ENCODE results near the gene OOSP4A.
"Not testable (repeated sequence)": the region's sequence is repeated elsewhere in the genome, so short reads cannot be mapped to it uniquely, and the experiment has no call there.

Gene OOSP4A

DNA sequence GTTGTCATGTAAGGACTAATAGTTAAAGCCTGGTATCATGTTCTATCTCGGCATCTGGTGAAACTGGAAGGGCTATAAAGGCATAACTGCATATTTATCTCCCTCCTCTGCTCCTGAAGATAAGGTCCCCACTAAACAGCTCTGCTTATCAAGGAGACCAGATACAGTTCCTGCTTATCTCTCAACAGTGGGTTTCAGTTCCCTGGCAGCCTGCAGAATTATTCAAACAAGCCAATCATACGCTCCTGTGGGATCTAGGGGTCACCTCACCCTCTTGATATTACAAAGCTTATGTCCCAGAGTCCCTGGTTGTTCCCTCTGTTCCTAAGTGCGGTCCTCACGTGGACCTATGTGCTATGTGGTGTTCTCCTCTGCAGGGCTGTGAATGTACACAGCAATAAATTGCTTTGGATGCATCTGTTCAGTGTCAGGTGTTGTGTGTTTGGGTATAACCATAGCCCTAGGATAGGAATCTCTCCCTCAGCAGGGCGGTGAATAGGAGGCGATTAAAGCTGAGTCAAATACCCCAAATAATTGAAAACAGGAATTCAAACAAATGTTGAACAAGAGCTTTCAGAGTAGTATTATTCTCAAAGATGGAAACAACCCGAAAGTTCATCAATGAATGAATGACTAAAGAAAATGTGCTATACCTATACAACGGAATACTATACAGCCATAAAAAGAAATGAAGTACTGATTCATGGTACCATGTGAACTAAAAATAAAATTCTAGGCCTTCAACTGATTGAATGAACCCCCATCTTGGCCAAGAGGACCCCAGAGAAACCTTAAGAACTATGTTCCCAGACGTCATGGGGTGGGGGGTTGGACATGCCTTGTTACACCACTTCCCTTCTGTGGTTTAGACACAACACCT is 3.1 kb upstream of the OOSP4A start:
- DNase-seq = no peak
- H3K9me3 Mint-ChIP-seq = no peaks in the 10 kb centered on the region
- no peaks in the 10 kb centered on the region for H3K4me1 Mint-ChIP-seq
- CTCF ChIA-PET = no interaction called here
- H3K27me3 Mint-ChIP-seq = no peaks in the 10 kb centered on the region
- H3K4me3 Mint-ChIP-seq = no peak overlapping the region
- H3K27ac Mint-ChIP-seq = no peak overlapping the region
- no peaks in the 10 kb centered on the region for H3K36me3 Mint-ChIP-seq

DNA sequence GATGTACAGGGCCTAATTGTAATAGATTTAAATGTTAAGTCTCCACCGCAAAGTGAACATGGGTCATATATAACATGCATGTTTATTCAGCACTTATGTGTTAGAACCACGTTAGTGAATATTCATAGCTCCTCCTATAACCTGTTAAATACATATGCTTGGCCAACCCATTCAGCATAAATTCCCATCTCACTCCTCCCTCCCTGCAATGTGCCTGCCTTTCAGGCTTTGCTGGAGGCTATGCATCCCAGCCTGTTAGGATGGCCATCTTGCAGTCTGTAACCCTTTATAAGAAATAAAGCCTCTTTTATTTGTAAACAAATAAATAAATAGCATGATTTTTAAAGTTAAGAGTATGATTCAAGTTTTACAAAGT is 1.7 kb upstream of the OOSP4A start:
- Mint-ChIP-seq H3K9me3 (no peaks in the 10 kb centered on the region), H3K4me3 (no peak overlapping the region), H3K27ac (no peak overlapping the region), H3K27me3 (no peaks in the 10 kb centered on the region), H3K4me1 (no peaks in the 10 kb centered on the region), H3K36me3 (no peaks in the 10 kb centered on the region)
- CTCF ChIA-PET = no interaction called here
- DNase-seq = no peak

DNA sequence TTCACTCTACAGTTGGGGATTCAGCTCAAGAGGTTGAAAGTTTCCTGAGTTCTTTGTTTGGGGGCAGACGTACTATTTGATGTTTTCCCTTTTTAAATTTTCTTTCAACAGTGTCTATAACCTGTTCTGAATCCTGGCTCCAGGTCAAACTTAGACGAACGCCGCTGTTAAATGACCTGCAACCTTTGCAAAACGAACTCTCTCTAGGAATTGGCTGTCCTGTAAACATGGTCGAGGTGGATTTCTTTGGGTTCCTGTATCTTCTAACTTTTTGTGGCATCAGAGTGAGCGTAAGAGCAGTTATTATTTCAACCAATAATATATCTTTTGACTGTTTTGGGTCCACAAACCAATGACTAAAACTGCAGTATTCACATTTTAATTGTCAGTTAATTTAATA is 1.6 kb downstream of the OOSP4A start:
- Mint-ChIP-seq H3K4me3 (no peak overlapping the region), H3K36me3 (no peaks in the 10 kb centered on the region)

DNA sequence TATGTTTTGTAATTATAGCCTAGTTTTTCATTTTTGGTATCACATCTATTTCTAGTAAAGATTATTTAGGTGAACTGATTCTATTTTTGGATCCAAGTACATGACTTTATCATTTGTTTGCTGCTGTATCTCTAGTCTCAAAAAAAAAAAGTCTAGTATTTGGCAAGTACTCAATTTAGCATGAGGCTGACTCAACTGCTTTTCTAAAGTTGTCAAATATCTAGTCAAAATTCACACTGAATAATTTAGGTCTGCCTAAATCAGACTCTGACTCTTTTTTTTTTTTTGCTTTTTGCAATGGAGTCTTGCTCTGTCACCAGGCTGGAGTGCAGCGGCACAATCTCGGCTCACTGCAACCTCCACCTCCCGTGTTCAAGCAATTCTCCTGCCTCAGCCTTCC is 2.4 kb downstream of the OOSP4A start:
- no peak for DNase-seq
- Mint-ChIP-seq H3K27me3 (no peaks in the 10 kb centered on the region), H3K9me3 (no peaks in the 10 kb centered on the region), H3K36me3 (no peaks in the 10 kb centered on the region), H3K4me3 (no peak overlapping the region), H3K4me1 (no peaks in the 10 kb centered on the region), H3K27ac (no peak overlapping the region)
- CTCF ChIA-PET = no interaction called here

More for the DNA sequence above, 1.6 kb downstream of the OOSP4A start:
- H3K4me1 Mint-ChIP-seq = no peaks in the 10 kb centered on the region
- CTCF ChIA-PET = no interaction called here
- no peaks in the 10 kb centered on the region for H3K9me3 Mint-ChIP-seq
- no peaks in the 10 kb centered on the region for H3K27me3 Mint-ChIP-seq
- H3K27ac Mint-ChIP-seq = no peak overlapping the region
- no peak for DNase-seq

DNA sequence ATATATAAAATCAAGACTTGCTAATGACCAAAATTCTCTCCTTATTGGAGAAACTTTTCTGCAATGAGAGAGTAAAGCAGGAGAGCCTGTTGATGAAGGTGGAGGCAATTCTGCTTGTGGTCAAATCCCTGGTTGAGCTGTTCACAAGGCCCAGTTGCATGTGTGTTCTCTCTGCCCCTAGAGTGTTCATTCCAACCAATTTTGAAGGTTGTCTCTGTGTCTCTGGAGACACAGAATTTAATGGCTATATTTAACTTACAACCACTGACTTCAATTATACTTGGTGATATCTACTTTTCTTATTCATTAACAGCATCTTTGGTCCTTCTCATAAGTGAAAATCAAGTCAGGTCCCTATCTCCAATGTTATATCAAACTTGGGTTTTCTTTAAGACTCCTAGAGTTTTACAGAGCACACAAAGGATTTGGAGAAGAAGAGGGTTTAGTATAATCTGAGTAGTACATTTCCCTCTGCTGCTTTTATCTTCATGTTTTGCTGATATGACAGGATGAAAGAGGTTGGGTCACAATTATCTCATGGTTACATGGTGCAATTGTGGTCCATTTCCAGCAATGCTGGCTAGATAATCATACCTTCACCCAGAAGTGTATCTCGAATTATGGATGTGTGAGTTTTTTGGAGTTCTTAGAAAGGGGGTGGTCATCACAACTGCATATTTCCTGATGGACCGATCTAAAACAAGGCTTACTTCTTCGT is 4.0 kb downstream of the OOSP4A start:
- no peaks in the 10 kb centered on the region for H3K9me3 Mint-ChIP-seq
- no peak for DNase-seq
- CTCF ChIA-PET = no interaction called here
- H3K27ac Mint-ChIP-seq = no peak overlapping the region
- H3K36me3 Mint-ChIP-seq = no peaks in the 10 kb centered on the region
- no peaks in the 10 kb centered on the region for H3K4me1 Mint-ChIP-seq
- H3K4me3 Mint-ChIP-seq = no peak overlapping the region
- no peaks in the 10 kb centered on the region for H3K27me3 Mint-ChIP-seq

DNA sequence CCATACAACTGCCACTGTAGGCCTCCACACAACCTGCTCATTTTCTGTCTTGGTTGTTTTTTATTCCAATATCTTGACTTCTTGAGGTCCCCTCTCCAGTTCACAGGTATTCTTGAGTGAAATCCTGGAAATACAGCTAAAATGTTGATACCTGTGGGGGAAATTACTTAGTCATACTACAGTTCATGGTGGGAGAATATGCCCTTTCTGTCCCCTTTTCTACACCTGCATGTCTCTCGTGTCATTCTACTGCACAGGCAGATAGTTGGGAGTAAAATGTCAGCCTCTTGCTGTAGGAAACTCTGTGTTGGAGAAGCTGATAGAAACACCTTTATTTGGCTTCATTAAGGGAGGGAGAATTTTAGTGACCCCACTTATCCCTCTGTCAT is 4.6 kb downstream of the OOSP4A start:
- Mint-ChIP-seq H3K4me1 (no peaks in the 10 kb centered on the region), H3K27ac (no peak overlapping the region), H3K27me3 (no peaks in the 10 kb centered on the region), H3K36me3 (no peaks in the 10 kb centered on the region), H3K9me3 (no peaks in the 10 kb centered on the region), H3K4me3 (no peak overlapping the region)
- CTCF ChIA-PET = no interaction called here
- no peak for DNase-seq

DNA sequence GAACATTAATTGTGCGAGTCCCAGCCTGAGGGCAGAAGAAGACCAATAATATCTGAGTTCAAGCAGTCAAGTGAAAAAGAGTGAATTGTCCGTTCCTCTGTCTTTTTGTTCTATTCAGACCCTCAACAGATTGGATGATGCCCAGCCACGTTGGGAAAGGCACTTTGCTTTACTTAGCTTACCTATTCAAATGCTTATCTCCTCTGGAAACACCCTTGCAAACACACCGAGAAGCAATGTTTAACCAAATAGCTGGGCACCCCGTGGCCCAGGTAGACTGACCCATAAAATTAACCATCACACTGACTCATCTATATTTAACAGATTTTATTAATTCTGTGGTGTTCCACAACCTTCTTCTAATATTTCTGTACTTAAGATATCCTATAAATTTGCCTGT is 9.3 kb downstream of the OOSP4A start:
- Mint-ChIP-seq H3K36me3 (no peaks in the 10 kb centered on the region), H3K27ac (no peak overlapping the region), H3K4me3 (no peak overlapping the region), H3K9me3 (no peaks in the 10 kb centered on the region), H3K27me3 (no peaks in the 10 kb centered on the region), H3K4me1 (no peaks in the 10 kb centered on the region)
- CTCF ChIA-PET = no interaction called here
- no peak for DNase-seq

DNA sequence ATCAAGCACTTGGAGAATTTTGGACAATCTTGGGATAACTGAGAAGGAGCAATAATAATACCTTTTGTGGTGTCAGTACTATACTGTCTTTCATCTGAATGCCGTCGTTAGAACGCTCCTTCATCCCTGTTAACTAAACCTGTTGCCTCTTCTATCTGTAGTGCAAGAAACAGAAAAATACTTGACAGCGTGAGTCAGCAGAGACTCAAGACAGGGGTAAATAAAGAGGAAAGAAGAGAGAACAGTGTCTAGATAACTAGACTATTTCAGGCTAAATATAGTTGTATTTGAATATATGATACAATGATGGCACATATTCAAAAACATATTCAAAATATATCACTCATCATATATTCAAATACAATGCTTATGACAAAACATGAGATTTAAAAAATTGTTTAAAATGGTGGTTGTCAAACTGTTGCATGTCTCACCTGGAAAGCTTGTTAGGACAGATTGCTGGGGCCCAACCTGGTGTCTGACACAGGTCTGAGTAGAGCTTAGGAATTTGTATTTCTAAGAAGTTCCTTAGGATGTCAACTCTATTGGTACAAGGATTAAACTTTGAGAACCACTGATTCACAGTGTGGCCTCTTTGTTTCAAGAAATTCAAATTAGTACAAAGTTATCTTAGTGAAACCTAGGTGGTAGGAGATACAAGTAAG is 17.4 kb downstream of the OOSP4A start:
- Mint-ChIP-seq H3K9me3 (no peaks in the 10 kb centered on the region), H3K27me3 (no peaks in the 10 kb centered on the region), H3K4me3 (no peak overlapping the region), H3K27ac (no peak overlapping the region), H3K4me1 (no peaks in the 10 kb centered on the region), H3K36me3 (no peaks in the 10 kb centered on the region)
- DNase-seq = no peak
- CTCF ChIA-PET = no interaction called here

DNA sequence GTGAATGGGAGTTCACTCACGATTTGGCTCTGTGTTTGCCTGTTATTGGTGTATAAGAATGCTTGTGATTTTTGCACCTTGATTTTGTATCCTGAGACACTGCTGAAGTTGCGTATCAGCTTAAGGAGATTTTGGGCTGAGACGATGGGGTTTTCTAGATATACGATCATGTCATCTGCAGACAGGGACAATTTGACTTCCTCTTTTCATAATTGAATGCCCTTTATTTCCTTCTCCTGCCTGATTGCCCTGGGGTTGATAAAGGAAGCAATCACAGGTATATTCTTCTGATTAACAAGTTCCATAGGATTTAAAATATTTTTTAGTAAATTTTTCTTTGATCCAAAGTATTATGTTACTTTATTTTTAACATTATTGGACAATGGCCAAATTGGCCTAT is 18.2 kb downstream of the OOSP4A start:
- H3K27ac Mint-ChIP-seq, H3K4me3 Mint-ChIP-seq, H3K4me1 Mint-ChIP-seq, CTCF ChIA-PET, H3K36me3 Mint-ChIP-seq, H3K9me3 Mint-ChIP-seq, H3K27me3 Mint-ChIP-seq, DNase-seq: not testable (repeated sequence)

DNA sequence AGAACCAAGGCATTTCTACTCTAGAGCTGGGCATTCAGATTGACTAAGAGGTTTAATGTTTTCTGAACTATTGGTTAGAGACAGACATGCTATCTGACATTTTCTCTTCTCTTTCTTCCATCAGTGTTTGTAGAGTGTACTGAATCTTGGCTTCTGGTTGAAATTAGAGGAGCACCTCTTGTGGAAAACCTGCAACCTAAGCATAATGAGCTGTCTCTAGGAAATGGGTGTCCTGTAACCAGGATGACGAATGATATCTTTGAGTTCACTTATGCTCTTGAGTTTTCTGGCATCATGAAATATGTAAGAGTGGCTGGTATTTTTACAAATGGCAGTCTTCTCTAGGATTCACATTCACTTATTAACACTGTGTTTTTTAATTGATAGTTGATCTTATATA is 19.4 kb downstream of the OOSP4A start:
- DNase-seq = no peak
- Mint-ChIP-seq H3K9me3 (no peaks in the 10 kb centered on the region), H3K4me1 (no peaks in the 10 kb centered on the region), H3K27ac (no peak overlapping the region), H3K36me3 (no peaks in the 10 kb centered on the region), H3K4me3 (no peak overlapping the region), H3K27me3 (no peaks in the 10 kb centered on the region)
- CTCF ChIA-PET = no interaction called here

DNA sequence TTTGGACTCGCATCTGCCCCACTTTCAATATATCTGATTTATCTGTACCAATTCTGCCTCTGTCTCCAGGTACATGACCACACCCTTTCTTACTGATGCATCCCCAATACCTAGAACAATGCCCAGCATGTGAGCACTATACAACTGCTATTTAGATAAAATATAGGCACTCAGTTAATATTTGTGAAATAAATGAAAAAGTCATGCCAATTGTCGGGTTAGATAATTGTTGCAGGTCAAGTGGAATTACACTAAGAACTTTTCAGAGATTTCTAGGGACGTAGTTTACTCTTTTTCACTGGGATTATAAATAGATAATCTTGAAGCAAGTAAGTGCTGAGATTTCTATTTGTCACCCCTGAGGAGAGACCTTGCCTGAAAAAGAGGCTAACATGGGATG is 20.5 kb downstream of the OOSP4A start:
- Mint-ChIP-seq H3K9me3 (no peaks in the 10 kb centered on the region), H3K27ac (no peak overlapping the region), H3K36me3 (no peaks in the 10 kb centered on the region), H3K27me3 (no peaks in the 10 kb centered on the region), H3K4me3 (no peak overlapping the region), H3K4me1 (no peaks in the 10 kb centered on the region)
- DNase-seq = no peak
- CTCF ChIA-PET = no interaction called here

DNA sequence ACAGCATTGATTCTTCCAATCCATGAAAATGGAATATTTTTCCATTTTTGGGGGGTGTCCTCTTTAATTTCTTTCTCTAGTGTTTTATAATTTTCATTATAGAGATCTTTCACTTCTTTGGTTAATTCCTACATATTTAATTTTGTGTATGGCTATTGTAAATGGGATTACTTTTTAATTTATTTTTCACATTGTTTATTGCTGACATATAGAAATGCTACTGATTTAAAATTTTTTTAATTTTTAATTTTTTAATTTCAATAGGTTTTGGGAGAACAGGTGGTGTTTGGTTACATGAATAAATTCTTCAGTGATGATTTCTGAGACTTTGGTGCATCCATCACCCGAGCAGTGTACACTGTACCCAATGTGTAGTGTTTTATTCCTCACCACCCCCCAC is 26.6 kb downstream of the OOSP4A start:
- CTCF ChIA-PET = no interaction called here
- Mint-ChIP-seq H3K4me3 (no peak overlapping the region), H3K4me1 (no peaks in the 10 kb centered on the region), H3K27me3 (no peaks in the 10 kb centered on the region), H3K9me3 (peaks cover 1% of the 10 kb centered on the region), H3K27ac (no peak overlapping the region), H3K36me3 (no peaks in the 10 kb centered on the region)
- DNase-seq = no peak

DNA sequence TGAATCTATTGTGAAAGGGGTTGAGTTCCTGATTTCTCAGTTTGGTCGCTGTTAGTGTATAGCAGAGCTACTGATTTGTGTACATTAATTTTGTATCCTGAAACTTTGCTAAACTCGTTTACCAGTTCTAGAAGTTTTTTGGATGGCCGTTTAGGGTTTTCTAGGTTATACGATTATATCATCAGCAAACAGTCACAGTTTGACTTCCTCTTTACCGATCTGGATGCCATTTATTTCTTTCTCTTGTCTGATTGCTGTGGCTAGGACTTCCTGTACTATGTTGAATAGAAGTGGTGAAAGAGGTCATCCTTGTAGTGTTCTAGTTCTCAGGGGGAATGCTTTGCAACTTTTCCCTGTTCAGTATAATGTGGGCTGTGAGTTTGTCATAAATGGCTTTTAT is 28.6 kb downstream of the OOSP4A start:
- H3K9me3 Mint-ChIP-seq = peaks cover 1% of the 10 kb centered on the region
- no peak overlapping the region for H3K27ac Mint-ChIP-seq
- H3K27me3 Mint-ChIP-seq = no peaks in the 10 kb centered on the region
- H3K36me3 Mint-ChIP-seq = no peaks in the 10 kb centered on the region
- CTCF ChIA-PET = no interaction called here
- no peaks in the 10 kb centered on the region for H3K4me1 Mint-ChIP-seq
- no peak for DNase-seq
- H3K4me3 Mint-ChIP-seq = no peak overlapping the region

DNA sequence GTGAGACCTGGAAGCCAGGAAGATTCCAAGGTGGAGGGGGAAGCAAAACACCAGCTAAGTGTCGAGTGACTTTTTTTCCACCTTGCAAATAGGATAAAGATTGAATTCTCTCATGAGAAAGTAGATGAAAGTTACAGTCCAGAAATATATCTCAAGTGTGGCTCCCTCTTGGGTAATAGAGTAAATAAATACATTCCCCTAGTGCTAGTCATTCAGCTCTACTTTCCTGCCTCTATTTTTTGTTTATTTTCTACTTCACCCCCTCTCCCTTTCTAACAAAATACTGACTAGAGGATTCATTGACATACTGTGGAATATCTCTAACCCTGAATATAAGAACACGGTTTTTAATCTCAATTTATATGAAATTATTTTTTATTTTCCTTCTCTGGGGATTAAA is 34.0 kb downstream of the OOSP4A start:
- no peak overlapping the region for H3K27ac Mint-ChIP-seq
- H3K4me3 Mint-ChIP-seq = no peak overlapping the region
- CTCF ChIA-PET = no interaction called here
- no peaks in the 10 kb centered on the region for H3K9me3 Mint-ChIP-seq
- H3K36me3 Mint-ChIP-seq = no peaks in the 10 kb centered on the region
- H3K27me3 Mint-ChIP-seq = no peaks in the 10 kb centered on the region
- no peaks in the 10 kb centered on the region for H3K4me1 Mint-ChIP-seq
- no peak for DNase-seq

DNA sequence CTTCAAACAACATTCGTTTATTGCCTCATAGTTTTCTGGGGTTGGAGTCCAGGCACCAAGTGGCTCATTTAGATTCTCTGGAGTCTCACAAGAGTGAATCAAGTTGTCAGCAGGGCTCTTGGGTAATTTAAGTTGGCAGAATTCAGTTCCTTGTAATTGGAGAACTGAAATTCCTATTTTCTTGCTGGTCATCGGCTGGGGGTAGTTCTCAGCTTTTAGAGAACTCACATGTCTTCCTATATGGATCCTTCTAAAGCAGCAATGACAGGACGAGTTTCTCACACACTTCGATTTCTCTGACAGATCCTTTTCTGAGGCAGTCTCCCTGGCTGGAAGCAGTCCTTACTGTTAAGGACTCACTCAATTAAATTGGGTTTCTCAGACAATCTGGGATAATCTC is 35.9 kb downstream of the OOSP4A start:
- CTCF ChIA-PET = no interaction called here
- Mint-ChIP-seq H3K27me3 (peaks cover 7% of the 10 kb centered on the region), H3K4me1 (no peaks in the 10 kb centered on the region), H3K9me3 (no peaks in the 10 kb centered on the region), H3K36me3 (no peaks in the 10 kb centered on the region), H3K4me3 (no peak overlapping the region), H3K27ac (no peak overlapping the region)
- no peak for DNase-seq
